B cell (primary cell): Measurements from ENCODE around the gene PLG.

Experiments used
- CTCF ChIP-seq: fragments of 200-600 bp; IDR thresholded peaks from one replicate; pipeline ENCODE4 v1.8.0; 2022; ENCODE audit warnings: antibody characterized with exemption, mild to moderate bottlenecking
- EZH2 ChIP-seq: IDR thresholded peaks from 2 replicates; pipeline ENCODE4 v1.6.1; 2012; ENCODE audit warnings: borderline replicate concordance, low read depth, mild to moderate bottlenecking, moderate library complexity, low read length; ENCODE audit not compliant: insufficient read depth, poor library complexity, severe bottlenecking

- TF ChIP-seq CTCF (no peak), EZH2 (no peak)
Observed at GRCh38 chr6:160781298-160781697, 79.3 kb downstream of the PLG start.
